IMR-90 (cell line): ENCODE results near the gene CRYGN. TPM values are rescaled to one million over a fixed set of nuclear protein-coding genes. Genes with fewer than 3 reads are reported as not detected.

Experiments
- ATAC-seq: fragments of 200-7000 bp; cut with Tn5 transposase; 2 replicates; pipeline ENCODE4 v1.9.1; 2020; ENCODE audit warnings: low read depth, mild to moderate bottlenecking, moderate library complexity
- BruUV-seq: library from RNA; stranded (reverse); fragments of 400-500 nt; replicated peaks from 2 replicates; lab custom pipeline; 2021; lab: Mats Ljungman, UMichigan
- CTCF ChIA-PET: fragments of 300-600 bp; formaldehyde crosslinking; extraction: SDS; loops from one replicate; lab custom pipeline; 2021; ENCODE audit warnings: antibody characterized with exemption; lab: Yijun Ruan, JAX
- POLR2A ChIA-PET: fragments of 300-600 bp; sonication (Branson Sonifier 250); formaldehyde crosslinking; loops from one replicate; lab custom pipeline; 2022; ENCODE audit warnings: antibody characterized with exemption; ENCODE audit not compliant: unreplicated experiment; lab: Charles Lee
- DNase-seq: peaks from one replicate; pipeline ENCODE4 v3.0.0; 2013
- H2AFZ ChIP-seq: replicated peaks from 2 replicates; pipeline ENCODE3; 2013; ENCODE audit warnings: low read length, mild to moderate bottlenecking; ENCODE audit not compliant: poor library complexity
- H2AK5ac ChIP-seq: 2 replicates; pipeline ENCODE4 v1.6.1; 2013; ENCODE audit warnings: low read depth, low read length, inconsistent platforms
- H2AK9ac ChIP-seq: replicated peaks from 2 replicates; pipeline ENCODE3; 2013; ENCODE audit warnings: mild to moderate bottlenecking, low read depth, low read length, moderate library complexity; ENCODE audit not compliant: poor library complexity
- H2BK120ac ChIP-seq: 2 replicates; pipeline ENCODE4 v1.6.1; 2013; ENCODE audit warnings: low read depth, low read length, inconsistent platforms
- H2BK15ac ChIP-seq: 3 replicates; pipeline ENCODE4 v1.6.1; 2013; ENCODE audit warnings: low read depth, low read length, inconsistent platforms
- H2BK20ac ChIP-seq: 2 replicates; pipeline ENCODE4 v1.6.1; 2013; ENCODE audit warnings: low read depth, mild to moderate bottlenecking, inconsistent platforms, low read length, moderate library complexity
- H2BK5ac ChIP-seq: 2 replicates; pipeline ENCODE4 v1.6.1; 2013; ENCODE audit warnings: mild to moderate bottlenecking, low read depth, low read length, inconsistent platforms; ENCODE audit not compliant: poor library complexity, severe bottlenecking
- H3K14ac ChIP-seq: replicated peaks from 2 replicates; pipeline ENCODE4 v1.6.1; 2013; ENCODE audit warnings: low read depth, low read length, inconsistent platforms
- H3K18ac ChIP-seq: 2 replicates; pipeline ENCODE4 v1.6.1; 2013; ENCODE audit warnings: low read depth, low read length, control low read depth
- H3K23ac ChIP-seq: 2 replicates; pipeline ENCODE4 v1.6.1; 2013; ENCODE audit warnings: low read depth, low read length, inconsistent platforms
- H3K27ac ChIP-seq: 2 replicates; pipeline ENCODE4 v1.5.1; 2013; ENCODE audit warnings: mild to moderate bottlenecking, control low read depth, low read length; ENCODE audit not compliant: insufficient read depth
- H3K27me3 ChIP-seq: 2 replicates; pipeline ENCODE4 v1.6.1; 2013; ENCODE audit warnings: low read length; ENCODE audit not compliant: control insufficient read depth, insufficient read depth
- H3K36me3 ChIP-seq: 2 replicates; pipeline ENCODE4 v1.6.1; 2013; ENCODE audit warnings: low read length, mixed read lengths; ENCODE audit not compliant: control insufficient read depth, insufficient read depth
- H3K4ac ChIP-seq: 2 replicates; pipeline ENCODE4 v1.6.1; 2013; ENCODE audit warnings: low read depth, low read length, inconsistent platforms
- H3K4me1 ChIP-seq: 2 replicates; pipeline ENCODE4 v1.6.1; 2013; ENCODE audit warnings: low read length, mixed read lengths; ENCODE audit not compliant: control insufficient read depth, insufficient read depth
- H3K4me2 ChIP-seq: 2 replicates; pipeline ENCODE4 v1.6.1; 2013; ENCODE audit warnings: low read depth, mild to moderate bottlenecking, control low read depth, low read length, moderate library complexity
- H3K4me3 ChIP-seq: 2 replicates; pipeline ENCODE4 v1.5.1; 2013; ENCODE audit warnings: low read depth, mild to moderate bottlenecking, control low read depth, low read length, moderate library complexity; ENCODE audit not compliant: insufficient read depth
- H3K56ac ChIP-seq: 2 replicates; pipeline ENCODE4 v1.6.1; 2013; ENCODE audit warnings: low read length, inconsistent platforms; ENCODE audit not compliant: insufficient read depth; ENCODE audit errors: extremely low read depth
- H3K79me1 ChIP-seq, 2 experiments: 2 replicates each; pipeline ENCODE4 v1.6.1; 2013; ENCODE audit warnings: low read length in 2 of 2, inconsistent platforms in 1 of 2, low read depth in 1 of 2
- H3K9ac ChIP-seq: 2 replicates; pipeline ENCODE4 v1.6.1; 2013; ENCODE audit warnings: low read depth, low read length, control low read depth
- H3K9me1 ChIP-seq: 2 replicates; pipeline ENCODE4 v1.6.1; 2013; ENCODE audit warnings: low read length, inconsistent platforms; ENCODE audit not compliant: insufficient read depth
- H3K9me3 ChIP-seq: 2 replicates; pipeline ENCODE4 v1.6.1; 2013; ENCODE audit warnings: low read length; ENCODE audit not compliant: control insufficient read depth, insufficient read depth
- H4K20me1 ChIP-seq: 2 replicates; pipeline ENCODE4 v1.6.1; 2013; ENCODE audit warnings: low read length, inconsistent platforms; ENCODE audit not compliant: insufficient read depth
- H4K5ac ChIP-seq: 2 replicates; pipeline ENCODE4 v1.6.1; 2013; ENCODE audit warnings: mild to moderate bottlenecking, low read depth, low read length, control low read depth
- H4K8ac ChIP-seq, 2 experiments: 2 replicates each; pipeline ENCODE4 v1.6.1; 2013; ENCODE audit warnings: low read depth in 2 of 2, low read length in 2 of 2, control low read depth in 1 of 2, inconsistent platforms in 1 of 2
- H4K91ac ChIP-seq: 2 replicates; pipeline ENCODE4 v1.6.1; 2013; ENCODE audit warnings: low read depth, low read length, inconsistent platforms; ENCODE audit not compliant: insufficient read depth
- ELK1 ChIP-seq: fragments of 150-350 bp; IDR thresholded peaks from 2 replicates; pipeline ENCODE4 v1.6.1; 2016; ENCODE audit warnings: low read depth, mild to moderate bottlenecking, low read length, moderate library complexity, borderline replicate concordance
- MXI1 ChIP-seq: IDR thresholded peaks from 2 replicates; pipeline ENCODE4 v1.6.1; 2012; ENCODE audit warnings: low read depth, mild to moderate bottlenecking, low read length, moderate library complexity, borderline replicate concordance
- RFX5 ChIP-seq: IDR thresholded peaks from 2 replicates; pipeline ENCODE4 v1.8.0; 2012; ENCODE audit warnings: low read depth, mild to moderate bottlenecking, low read length, moderate library complexity
- WGBS, 2 experiments: methylation state at CpG; one replicate each; pipeline versions ENCODE4 v1.1.5 to v1.1.7; 2013; ENCODE audit warnings: missing lambda C conversion rate in 2 of 2; ENCODE audit not compliant: insufficient read length in 1 of 2; ENCODE audit errors: extremely low coverage in 2 of 2; 5-methylcytosine and 5-hydroxymethylcytosine counted together
- dilution Hi-C: fragments of 300-500 bp; cut with HindIII; formaldehyde crosslinking; loops from one replicate; pipeline ENCODE4 v1.14.3; 2018; ENCODE audit warnings: low sequenced_read_pairs; ENCODE audit not compliant: unreplicated experiment
- in situ Hi-C: fragments of 300-500 bp; cut with MboI; formaldehyde crosslinking; loops from 3 replicates; pipeline ENCODE4 v1.14.3; 2019; ENCODE audit warnings: low sequenced_read_pairs, inconsistent platforms, mixed read lengths
- intact Hi-C: fragments of 100-400 bp; cut with micrococcal nuclease; formaldehyde crosslinking; loops from 2 replicates; pipeline ENCODE4 v1.10.0; 2022
- polyA plus RNA-seq, 3 experiments: library from polyadenylated mRNA; depleted of rRNA; stranded (reverse); fragments of >200 nt; gene quantifications; 2 replicates each; pipeline ENCODE4 v1.2.3, GENCODE V29; 2012; ENCODE audit warnings: low replicate concordance in 1 of 3
- total RNA-seq: library from RNA; depleted of rRNA; stranded (reverse); fragments of >200 nt; gene quantifications from 2 replicates; pipeline ENCODE4 v1.2.3, GENCODE V29; 2012

The CRYGN gene
- total and polyA plus RNA-seq, 2 of the 4 experiments (the other 2 are of a cell fraction) = not detected

- TF ChIP-seq ELK1 (no peak), RFX5 (no peak), MXI1 (no peak)
- Histone ChIP-seq H4K91ac (no peak overlapping the region), H4K20me1 (peaks cover 26% of the 10 kb centered on the region), H3K9me3 (no peaks in the 10 kb centered on the region), H3K23ac (no peak overlapping the region), H3K4me2 (no peak overlapping the region), H2AK9ac (no peak overlapping the region), H2AK5ac (no peak overlapping the region), H3K27ac (no peak overlapping the region), H2AFZ (no peak overlapping the region), H3K4ac (no peak overlapping the region), H3K36me3 (peaks cover 21% of the 10 kb centered on the region), H2BK15ac (no peak overlapping the region), H3K9me1 (peaks cover 7% of the 10 kb centered on the region), H3K4me3 (no peak overlapping the region), H2BK5ac (no peak overlapping the region), H4K8ac (no peak overlapping the region; a peak in 1 of 4 replicates), H3K56ac (no peak overlapping the region), H2BK120ac (no peak overlapping the region), H3K27me3 (no peaks in the 10 kb centered on the region), H4K5ac (no peak overlapping the region), H3K9ac (no peak overlapping the region), H2BK20ac (no peak overlapping the region), H3K79me1 (peaks cover 27 to 79% of the 10 kb centered on the region in 2 experiments), H3K4me1 (peaks cover 17% of the 10 kb centered on the region), H3K14ac (no peak overlapping the region), H3K18ac (no peak overlapping the region)
- no peak for DNase-seq
- ChIA-PET POLR2A (interaction anchor here (0.6 kb wide), 1 partner anchor 1103 kb away, joined by 3 read pairs; no protein-coding TSS in a partner anchor), CTCF (interaction anchor here (1.1 kb wide), 1 partner anchor 154 kb away, joined by 3 read pairs; no protein-coding TSS in a partner anchor)
- in situ Hi-C loops = no loop called here
- BruUV-seq = no TSS peak
- dilution Hi-C loops = no loop called here
- no peak for ATAC-seq
- WGBS, 2 experiments = no CpG with 5 or more reads among the region's 2 CpGs
- intact Hi-C loops = loop anchor here (10.0 kb wide), 1 partner anchor 65 kb away; no protein-coding TSS in a partner anchor
Observed at GRCh38 chr7:151489498-151489897, 49.6 kb upstream of the CRYGN start.
